Suprapubic skin (tissue), 4 donors: ENCODE data around the gene LATS2. TPM values are rescaled to one million over a fixed set of nuclear protein-coding genes. Genes with fewer than 3 reads are reported as not detected.

ENCODE experiments used
- DNase-seq, 2 donors: peaks; one replicate each; pipeline ENCODE4 v3.0.0-alpha.2; 2019; ENCODE audit warnings: low spot score in 2 of 2
- H3K27ac ChIP-seq: fragments of 200-600 bp; sonication (generic); one replicate; pipeline ENCODE4 v1.5.1; 2019
- H3K27me3 ChIP-seq: fragments of 200-600 bp; sonication (generic); one replicate; pipeline ENCODE4 v1.5.1; 2019
- H3K36me3 ChIP-seq: fragments of 200-600 bp; sonication (generic); one replicate; pipeline ENCODE4 v1.5.1; 2019
- H3K4me1 ChIP-seq: fragments of 200-600 bp; sonication (generic); one replicate; pipeline ENCODE4 v1.5.1; 2019
- H3K4me3 ChIP-seq: fragments of 200-600 bp; sonication (generic); one replicate; pipeline ENCODE4 v1.5.1; 2019; ENCODE audit warnings: mild to moderate bottlenecking
- H3K9me3 ChIP-seq: fragments of 200-600 bp; sonication (generic); one replicate; pipeline ENCODE4 v1.5.1; 2019
- EP300 ChIP-seq: sonication (generic); formaldehyde crosslinking; IDR thresholded peaks from one replicate; pipeline ENCODE4 v1.6.1; 2017; ENCODE audit warnings: antibody characterized with exemption
- POLR2A ChIP-seq, 2 donors: fragments of 450-650 bp; IDR thresholded peaks; one replicate each; pipeline ENCODE4 v1.6.1; 2017; ENCODE audit warnings: antibody characterized with exemption in 2 of 2, mild to moderate bottlenecking in 2 of 2, moderate library complexity in 2 of 2
- POLR2AphosphoS5 ChIP-seq, 3 donors: sonication (generic); formaldehyde crosslinking; IDR thresholded peaks; one replicate each; pipeline ENCODE4 v1.6.1; 2017; ENCODE audit warnings: antibody characterized with exemption in 3 of 3
- WGBS: methylation state at CpG from one replicate; pipeline ENCODE4 v1.1.5; 2018; 5-methylcytosine and 5-hydroxymethylcytosine counted together
- total RNA-seq, 4 donors: library from RNA; depleted of rRNA; stranded (reverse); fragments of >200 nt; gene quantifications; one replicate each; pipeline ENCODE4 v1.1.0, GENCODE V29; 2016
- TF ChIP-seq, protein P1 (sequence below), 2 donors: fragments of 200-600 bp in 1 of 2; fragments of 450-650 bp in 1 of 2; sonication (generic) in 1 of 2; IDR thresholded peaks; one replicate each; pipeline ENCODE4 v1.5.1; 2016 to 2019; ENCODE audit warnings: antibody characterized with exemption in 2 of 2, mild to moderate bottlenecking in 1 of 2, moderate library complexity in 1 of 2

LATS2 gene
- total RNA-seq, 4 donors from 2014 or later: 11.5 to 21.6 (median 16.3) TPM

- no peak for DNase-seq
- Histone ChIP-seq H3K4me3 (no peak overlapping the region), H3K27ac (no peak overlapping the region), H3K36me3 (no peaks in the 10 kb centered on the region), H3K9me3 (no peaks in the 10 kb centered on the region), H3K4me1 (peaks cover 38% of the 10 kb centered on the region), H3K27me3 (no peaks in the 10 kb centered on the region)
- WGBS: 80% methylated on average over 8 of the region's 8 CpGs
- TF ChIP-seq POLR2AphosphoS5 (IDR thresholded peaks at IDR 0.05) (no peak), EP300 (no peak), POLR2A (IDR thresholded peaks at IDR 0.05) (no peak)
- TF ChIP-seq, protein P1, sequence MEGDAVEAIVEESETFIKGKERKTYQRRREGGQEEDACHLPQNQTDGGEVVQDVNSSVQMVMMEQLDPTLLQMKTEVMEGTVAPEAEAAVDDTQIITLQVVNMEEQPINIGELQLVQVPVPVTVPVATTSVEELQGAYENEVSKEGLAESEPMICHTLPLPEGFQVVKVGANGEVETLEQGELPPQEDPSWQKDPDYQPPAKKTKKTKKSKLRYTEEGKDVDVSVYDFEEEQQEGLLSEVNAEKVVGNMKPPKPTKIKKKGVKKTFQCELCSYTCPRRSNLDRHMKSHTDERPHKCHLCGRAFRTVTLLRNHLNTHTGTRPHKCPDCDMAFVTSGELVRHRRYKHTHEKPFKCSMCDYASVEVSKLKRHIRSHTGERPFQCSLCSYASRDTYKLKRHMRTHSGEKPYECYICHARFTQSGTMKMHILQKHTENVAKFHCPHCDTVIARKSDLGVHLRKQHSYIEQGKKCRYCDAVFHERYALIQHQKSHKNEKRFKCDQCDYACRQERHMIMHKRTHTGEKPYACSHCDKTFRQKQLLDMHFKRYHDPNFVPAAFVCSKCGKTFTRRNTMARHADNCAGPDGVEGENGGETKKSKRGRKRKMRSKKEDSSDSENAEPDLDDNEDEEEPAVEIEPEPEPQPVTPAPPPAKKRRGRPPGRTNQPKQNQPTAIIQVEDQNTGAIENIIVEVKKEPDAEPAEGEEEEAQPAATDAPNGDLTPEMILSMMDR (IDR thresholded peaks at IDR 0.05): no peak
Observed at GRCh38 chr13:21037656-21038055, 23.7 kb downstream of the LATS2 start.

GRCh38 chr13:21035498-21035897, 25.9 kb downstream of the LATS2 start:
- 78% methylated on average over 5 of the region's 5 CpGs for WGBS
- no peak for DNase-seq
- H3K4me3 ChIP-seq: no peak overlapping the region
- H3K9me3 ChIP-seq: no peaks in the 10 kb centered on the region
- no peaks in the 10 kb centered on the region for H3K36me3 ChIP-seq
- no peak overlapping the region for H3K27ac ChIP-seq
- H3K27me3 ChIP-seq: no peaks in the 10 kb centered on the region
- peaks cover 36% of the 10 kb centered on the region for H3K4me1 ChIP-seq
- TF ChIP-seq POLR2A (IDR thresholded peaks at IDR 0.05) (no peak), POLR2AphosphoS5 (IDR thresholded peaks at IDR 0.05) (no peak), EP300 (no peak)
- TF ChIP-seq, protein P1 (IDR thresholded peaks at IDR 0.05): no peak

DNA sequence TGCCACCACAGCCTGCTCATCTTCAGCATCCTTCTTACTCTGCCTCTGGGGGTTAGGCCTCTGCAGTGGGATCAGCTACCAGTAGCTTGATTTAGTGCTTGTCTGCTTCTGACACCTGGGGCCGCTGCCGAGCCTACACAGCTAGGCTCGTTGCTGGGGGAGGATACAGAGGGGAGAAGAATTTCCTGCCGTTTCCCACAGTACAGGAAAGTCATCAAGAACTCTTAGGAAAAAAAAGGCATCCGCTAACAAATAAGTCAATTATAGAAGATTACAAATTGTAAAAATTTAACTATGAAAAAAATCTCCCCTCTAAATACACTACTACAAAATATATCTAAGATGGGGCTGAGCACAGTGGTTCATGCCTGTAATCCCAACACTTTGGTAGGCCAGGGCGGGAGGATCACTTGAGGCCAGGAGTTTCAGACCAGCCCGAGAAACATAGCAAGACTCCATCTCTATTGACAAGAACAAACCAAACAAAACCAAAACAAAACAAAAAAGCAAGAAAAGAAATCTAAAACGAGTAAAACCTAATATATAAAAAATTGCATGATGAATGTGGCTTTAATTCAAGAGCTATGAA, 26.7 kb downstream of the LATS2 start:
- DNase-seq: no peak
- no peak overlapping the region for H3K4me3 ChIP-seq
- TF ChIP-seq, protein P1 (IDR thresholded peaks at IDR 0.05): no peak
- TF ChIP-seq POLR2A (IDR thresholded peaks at IDR 0.05) (no peak), POLR2AphosphoS5 (IDR thresholded peaks at IDR 0.05) (no peak), EP300 (no peak)
- H3K9me3 ChIP-seq: no peaks in the 10 kb centered on the region
- H3K36me3 ChIP-seq: no peaks in the 10 kb centered on the region
- 55% methylated on average over 8 of the region's 8 CpGs for WGBS
- H3K27ac ChIP-seq: peak overlapping the region; percentile 84
- peaks cover 36% of the 10 kb centered on the region for H3K4me1 ChIP-seq
- no peaks in the 10 kb centered on the region for H3K27me3 ChIP-seq

- Histone ChIP-seq H3K4me1 (peaks cover 36% of the 10 kb centered on the region), H3K27ac (peak overlapping the region; percentile 84), H3K27me3 (no peaks in the 10 kb centered on the region), H3K36me3 (no peaks in the 10 kb centered on the region), H3K4me3 (no peak overlapping the region), H3K9me3 (no peaks in the 10 kb centered on the region)
- TF ChIP-seq EP300: no peak
- no peak for DNase-seq
- WGBS: 59% methylated on average over 12 of the region's 13 CpGs
Observed at GRCh38 chr13:21033856-21034602, 27.4 kb downstream of the LATS2 start.

DNA sequence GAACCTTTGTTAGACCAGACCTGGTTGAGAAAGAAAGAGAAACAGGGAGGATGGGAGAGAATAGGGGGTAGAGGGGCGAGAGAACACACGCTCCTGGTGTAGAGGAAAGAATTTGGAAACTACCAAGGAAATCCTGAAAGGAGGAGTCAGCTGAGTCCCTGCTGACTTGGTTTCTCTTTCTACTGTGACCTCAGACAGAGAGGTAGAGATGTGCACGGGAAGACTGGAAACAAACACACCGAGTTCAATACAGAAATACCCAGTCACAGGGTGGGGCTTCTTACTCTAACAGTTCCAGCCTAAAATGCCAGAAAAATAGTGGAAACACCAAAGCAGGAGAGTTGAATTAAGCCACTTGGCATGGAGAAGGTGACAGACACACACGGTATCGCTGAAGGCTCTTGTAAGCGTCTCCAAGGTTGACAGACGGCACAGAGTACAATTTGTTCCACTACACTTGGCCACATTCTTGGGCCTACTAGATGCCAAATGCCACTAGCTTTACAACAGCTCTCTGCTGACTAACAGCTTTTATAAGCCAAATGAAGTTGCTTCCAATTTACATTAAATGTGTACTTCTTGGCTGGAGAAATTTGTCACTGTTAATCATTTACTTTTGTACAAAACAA, 28.1 kb downstream of the LATS2 start:
- H3K27me3 ChIP-seq: no peaks in the 10 kb centered on the region
- H3K4me1 ChIP-seq: peaks cover 36% of the 10 kb centered on the region
- TF ChIP-seq EP300 (peak; percentile 90), POLR2A (IDR thresholded peaks at IDR 0.05) (no peak), POLR2AphosphoS5 (IDR thresholded peaks at IDR 0.05) (peak in 2 of 3 donors; percentile 81 to 95)
- TF ChIP-seq, protein P1 (IDR thresholded peaks at IDR 0.05): no peak
- WGBS: 28% methylated on average over 8 of the region's 8 CpGs
- H3K36me3 ChIP-seq: no peaks in the 10 kb centered on the region
- peak overlapping the region; percentile 20 for H3K4me3 ChIP-seq
- no peak for DNase-seq
- peak overlapping the region; percentile 84 for H3K27ac ChIP-seq
- no peaks in the 10 kb centered on the region for H3K9me3 ChIP-seq
